ENCODE results near the gene SLC1A1. TPM values are rescaled to one million over a fixed set of nuclear protein-coding genes. Genes with fewer than 3 reads are reported as not detected.

SLC1A1 gene
- total RNA-seq, 1 experiment from 2014 or later = 8.5 TPM

GRCh38 chr9:4567601-4568000 is 77.3 kb downstream of the SLC1A1 start (continued):
- TF ChIP-seq ARID4B (CRISPR knock-in tag; IDR thresholded peaks at IDR 0.05; ENCODE audit: borderline replicate concordance) = no peak

GRCh38 chr9:4569101-4569500 is 78.8 kb downstream of the SLC1A1 start:
- Mint-ChIP-seq H3K27ac (no peak overlapping the region), H3K4me1 (peaks cover 5% of the 10 kb centered on the region; the same call in 1 of the 2 replicates), H3K27me3 (ENCODE audit: low read depth) (no peaks in the 10 kb centered on the region), H3K36me3 (peaks cover 4% of the 10 kb centered on the region), H3K4me3 (no peak overlapping the region), H3K9me3 (0 out of 2 replicates have a peak, but pooled peaks cover 3% of the 10 kb centered on the region)
- CTCF ChIA-PET = interaction anchor here (1.1 kb wide), 1 partner anchor 20 kb away, joined by 3 read pairs; no protein-coding TSS in a partner anchor
- TF ChIP-seq SOX15 (CRISPR knock-in tag; IDR thresholded peaks at IDR 0.05) = no peak
- TF ChIP-seq GTF2I (CRISPR knock-in tag; conservative IDR thresholded peaks at IDR 0.05) = no peak
- no peak for TF ChIP-seq E2F1 (CRISPR knock-in tag; IDR thresholded peaks at IDR 0.05)
- no peak for TF ChIP-seq SMAD4 (CRISPR knock-in tag; IDR thresholded peaks at IDR 0.05)
- no peak for TF ChIP-seq ZNF416 (CRISPR knock-in tag; IDR thresholded peaks at IDR 0.05)
- no peak for TF ChIP-seq CREM (CRISPR knock-in tag; IDR thresholded peaks at IDR 0.05)
- DNase-seq (ENCODE audit: low spot score) = no peak
- no peak for ATAC-seq
- POLR2A ChIA-PET = no interaction called here

GRCh38 chr9:4572184-4572826 is 82.0 kb downstream of the SLC1A1 start:
- Mint-ChIP-seq H3K27me3 (ENCODE audit: low read depth) (no peaks in the 10 kb centered on the region), H3K9me3 (no peaks in the 10 kb centered on the region), H3K4me1 (peaks cover 9% of the 10 kb centered on the region; the same call in 1 of the 2 replicates), H3K27ac (no peak overlapping the region; the same call in 1 of the 2 replicates), H3K4me3 (no peak overlapping the region), H3K36me3 (peaks cover 7% of the 10 kb centered on the region; the same call in 1 of the 2 replicates)
- no peak for TF ChIP-seq ATF3 (CRISPR knock-in tag; conservative IDR thresholded peaks at IDR 0.05)
- TF ChIP-seq GTF2I (CRISPR knock-in tag; conservative IDR thresholded peaks at IDR 0.05) = no peak
- no peak for TF ChIP-seq NR2C2 (CRISPR knock-in tag; IDR thresholded peaks at IDR 0.05)
- TF ChIP-seq MLX (CRISPR knock-in tag; IDR thresholded peaks at IDR 0.05) = no peak
- no peak for DNase-seq (ENCODE audit: low spot score)
- ChIA-PET CTCF (no interaction called here), POLR2A (no interaction called here)
- ATAC-seq = no peak

GRCh38 chr9:4573176-4573575 is 82.9 kb downstream of the SLC1A1 start:
- Mint-ChIP-seq H3K27me3 (ENCODE audit: low read depth) (no peaks in the 10 kb centered on the region), H3K9me3 (no peaks in the 10 kb centered on the region), H3K36me3 (peaks cover 7% of the 10 kb centered on the region; the same call in 1 of the 2 replicates), H3K4me1 (peaks cover 9% of the 10 kb centered on the region; the same call in 1 of the 2 replicates), H3K4me3 (no peak overlapping the region), H3K27ac (no peak overlapping the region)
- DNase-seq (ENCODE audit: low spot score) (no peak), ATAC-seq (no peak)
- ChIA-PET CTCF (interaction anchor here (0.6 to 2.2 kb wide), 2 partner anchors 24 to 71 kb away, joined by 3 to 7 read pairs; no protein-coding TSS in a partner anchor), POLR2A (no interaction called here)
- TF ChIP-seq NFYB (CRISPR knock-in tag; conservative IDR thresholded peaks at IDR 0.05; ENCODE audit: low read depth) (no peak), ZNF512 (CRISPR knock-in tag; IDR thresholded peaks at IDR 0.05; ENCODE audit: borderline replicate concordance) (no peak), PREB (CRISPR knock-in tag; IDR thresholded peaks at IDR 0.05; ENCODE audit: borderline replicate concordance) (no peak), MLX (CRISPR knock-in tag; IDR thresholded peaks at IDR 0.05) (no peak), FOXP4 (CRISPR knock-in tag; IDR thresholded peaks at IDR 0.05) (no peak)
